HG03097 (cell line): ENCODE data around the gene SHOC1.
A peak's percentile ranks its signal among the peaks of the same experiment; 100 is the strongest.
"Not testable (repeated sequence)": the region's sequence is repeated elsewhere in the genome, so short reads cannot be mapped to it uniquely, and the experiment has no call there.

Experiments used
- ATAC-seq: cut with Tn5 transposase; IDR thresholded peaks from one replicate; pipeline ENCODE4 v1.9.1; 2021; ENCODE audit not compliant: unreplicated experiment, low FRiP score

Gene SHOC1

GRCh38 chr9:111794835-111795556 lies at the start of gene SHOC1:
Gene SHOC1, minus strand, starts transcription at chr9:111794937. Its CDS starts 3,519 bp downstream, at chr9:111791418.
- no peak for ATAC-seq

- ATAC-seq, result no peak
Observed at GRCh38 chr9:111843971-111844370, 49.2 kb upstream of the SHOC1 start.

DNA sequence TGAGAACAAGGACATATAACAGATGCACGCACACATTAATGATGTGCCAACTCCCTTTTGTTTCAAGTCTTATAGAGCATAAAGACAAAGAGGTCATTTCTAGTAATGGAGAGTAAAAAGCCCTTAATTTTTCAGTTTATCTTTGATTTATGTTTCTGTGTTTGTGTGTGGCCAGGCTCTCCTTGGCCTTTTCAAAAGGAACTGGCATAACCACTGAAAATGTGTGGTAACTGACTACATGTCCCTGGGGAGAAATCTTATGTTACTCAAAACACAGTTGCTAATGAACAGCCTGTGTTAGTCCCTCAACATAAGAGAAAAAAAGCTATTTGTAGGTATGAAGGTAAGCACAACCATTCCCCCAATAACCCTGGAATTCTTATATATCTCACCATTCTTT lies 47.6 kb upstream of the SHOC1 start:
- peak; percentile 83 for ATAC-seq

GRCh38 chr9:111840442-111840841 lies 45.7 kb upstream of the SHOC1 start:
- no peak for ATAC-seq

- no peak for ATAC-seq
Observed at GRCh38 chr9:111839987-111840386, 45.2 kb upstream of the SHOC1 start.

DNA sequence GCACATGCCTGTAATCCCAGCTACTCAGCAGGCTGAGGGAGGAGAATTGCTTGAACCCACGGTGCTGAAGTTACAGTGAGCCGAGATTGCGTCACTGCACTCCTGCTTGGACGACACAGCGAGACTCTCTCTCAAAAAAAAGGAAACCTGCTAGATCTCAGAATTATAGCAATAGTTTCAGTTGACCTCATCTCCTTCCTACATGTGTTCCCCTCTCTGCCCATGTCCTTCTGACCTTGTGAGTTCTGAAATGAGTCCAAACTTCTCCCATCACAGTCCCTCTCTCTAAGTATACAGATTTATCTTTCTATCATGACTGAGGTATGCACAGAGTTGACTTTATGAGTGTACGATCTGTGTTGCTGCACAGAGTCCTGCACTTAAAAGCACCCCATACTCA lies 44.6 kb upstream of the SHOC1 start:
- ATAC-seq, result no peak

DNA sequence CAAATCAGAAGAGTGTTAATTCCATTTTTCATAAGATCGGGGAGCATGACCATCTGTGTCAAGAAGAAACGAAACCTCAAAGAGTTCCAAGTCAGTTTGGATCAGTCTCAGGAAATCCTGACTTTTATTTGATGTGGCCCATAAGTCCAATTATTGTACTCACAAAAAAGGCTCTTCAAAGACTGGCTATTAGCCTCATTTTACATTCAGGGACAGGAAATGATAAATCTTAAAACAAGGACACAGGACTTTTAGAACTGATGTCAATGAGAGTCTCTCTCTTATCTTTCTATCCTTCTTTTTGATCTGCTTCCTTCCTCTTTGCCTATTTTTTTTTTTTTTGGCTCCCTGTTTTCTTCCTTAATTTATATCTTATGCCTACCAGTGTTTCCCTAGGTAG lies 43.7 kb upstream of the SHOC1 start:
- no peak for ATAC-seq

DNA sequence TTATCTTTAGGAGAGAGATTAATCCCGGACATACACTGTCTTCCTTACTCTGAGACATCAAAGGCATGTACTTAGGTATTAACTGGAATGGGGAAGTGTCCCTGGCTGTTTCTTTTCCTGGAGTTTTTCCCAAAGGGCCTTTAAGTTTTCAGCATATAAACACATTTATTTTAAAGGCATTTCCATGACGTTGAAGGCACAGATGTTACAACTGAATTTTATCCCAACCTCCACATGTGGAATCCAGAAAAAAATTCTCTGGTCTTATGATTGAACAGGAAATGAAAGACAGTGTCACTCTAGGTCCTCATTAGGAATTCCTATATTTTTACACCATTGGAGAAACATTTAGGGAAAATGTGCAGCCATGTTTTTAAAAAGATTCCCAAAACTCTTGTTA lies 41.6 kb upstream of the SHOC1 start:
- no peak for ATAC-seq

GRCh38 chr9:111833941-111834340 lies 39.2 kb upstream of the SHOC1 start:
- no peak for ATAC-seq

DNA sequence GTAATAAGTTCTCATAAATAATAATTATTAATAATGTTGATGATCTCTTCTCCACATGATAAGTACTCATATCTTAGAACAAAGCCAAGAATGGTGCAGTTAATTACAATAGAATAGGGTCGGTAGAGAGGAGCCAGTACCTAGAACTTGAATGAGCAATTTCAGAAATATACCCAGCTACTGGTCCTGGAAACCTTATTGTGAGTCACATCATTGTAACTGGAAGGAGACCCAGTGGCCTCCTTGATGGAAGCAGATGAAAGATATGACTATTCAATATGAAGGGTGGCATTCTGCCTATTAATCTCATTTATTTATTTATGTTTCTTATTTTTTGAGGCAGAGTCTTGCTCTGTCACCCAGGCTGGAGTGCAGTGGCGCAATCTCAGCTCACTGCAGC lies 37.7 kb upstream of the SHOC1 start:
- ATAC-seq, result no peak

DNA sequence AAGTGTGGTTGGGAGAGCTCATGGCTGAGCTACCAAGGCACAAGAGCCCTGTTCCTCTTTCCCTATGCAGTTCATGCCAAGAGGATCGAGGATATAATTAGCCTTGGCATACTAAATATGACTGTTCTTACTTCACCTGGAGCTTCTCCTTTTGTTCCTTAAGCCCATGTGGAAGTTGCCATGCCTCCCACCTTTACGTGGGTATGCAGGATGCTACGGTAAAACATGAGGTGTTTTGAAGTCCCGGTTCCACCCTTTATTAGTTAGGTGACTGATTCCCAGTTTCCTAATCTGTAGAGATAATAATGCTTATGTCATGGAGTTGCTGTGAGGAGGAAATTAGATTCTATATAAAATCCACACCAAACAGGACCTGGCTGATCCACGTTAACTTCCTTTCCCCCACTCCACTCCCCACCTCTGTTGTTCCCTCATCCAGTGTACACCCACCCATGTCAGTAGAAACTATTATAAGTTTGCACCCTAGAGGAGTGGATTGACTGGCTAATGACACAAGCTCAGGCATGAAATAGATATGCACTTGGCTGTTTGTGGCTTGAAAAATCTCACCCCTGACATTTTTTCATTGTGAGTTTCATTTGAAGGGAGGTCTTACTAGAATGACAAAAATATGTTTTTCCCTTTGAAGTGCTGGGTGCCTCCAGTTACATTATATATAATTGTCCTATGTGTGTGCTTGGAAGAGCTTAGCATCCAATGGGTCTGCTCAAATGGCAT lies 36.8 kb upstream of the SHOC1 start:
- ATAC-seq, result no peak

- no peak for ATAC-seq
Observed at GRCh38 chr9:111828193-111828592, 33.5 kb upstream of the SHOC1 start.

DNA sequence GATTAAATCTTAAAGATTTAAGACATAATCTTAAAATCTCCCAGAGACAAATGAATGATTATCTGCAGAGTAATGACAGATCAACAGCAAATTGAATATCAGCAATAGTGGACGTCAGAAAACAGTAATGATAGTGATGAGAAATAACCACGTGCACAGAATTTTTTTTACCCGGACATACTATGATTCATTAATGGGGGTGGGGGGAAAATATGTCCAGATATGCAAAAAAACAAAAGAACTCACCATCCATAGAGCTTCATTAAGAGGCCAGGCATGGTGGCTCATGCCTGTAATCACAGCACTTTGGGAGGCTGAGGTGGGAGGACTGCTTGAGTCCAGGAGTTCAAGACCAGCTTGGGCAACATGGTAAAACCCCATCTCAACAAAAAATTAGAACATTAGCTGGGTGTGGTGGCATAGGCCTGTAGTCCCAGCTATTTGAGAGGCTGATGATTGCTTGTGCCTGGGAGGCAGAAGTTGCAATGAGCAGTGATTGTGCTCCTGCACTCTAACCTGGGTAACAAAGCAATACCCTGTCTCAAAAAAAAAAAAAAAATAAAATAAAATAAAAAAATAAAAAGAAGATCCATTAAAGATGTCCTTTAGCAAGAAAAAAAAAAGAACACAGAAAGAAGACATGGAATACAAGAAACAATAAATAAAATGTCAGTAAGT lies 30.9 kb upstream of the SHOC1 start:
- ATAC-seq, result no peak

DNA sequence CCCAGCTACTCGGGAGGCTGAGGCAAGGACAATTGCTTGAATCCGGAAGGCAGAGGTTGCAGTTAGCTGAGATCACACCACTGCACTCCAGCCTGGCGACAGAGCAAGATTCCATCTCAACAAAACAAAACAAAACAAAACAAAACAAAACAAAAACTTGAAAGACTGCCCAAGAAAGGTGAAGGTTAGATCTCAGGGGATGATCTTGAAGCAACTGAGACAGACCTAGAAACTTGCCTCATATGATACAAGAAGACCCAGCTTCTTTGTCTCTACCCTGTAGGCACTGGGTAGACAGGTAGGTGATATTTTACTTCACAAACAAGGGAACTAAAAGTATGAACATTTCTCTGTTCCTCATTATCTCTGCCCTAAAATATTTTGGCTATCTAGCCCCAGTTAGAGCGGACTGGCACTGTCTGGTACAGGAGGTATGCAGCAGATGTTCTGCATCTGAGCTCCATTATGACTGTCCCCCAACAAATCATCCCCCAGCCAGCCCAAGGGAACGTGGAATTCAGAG lies 26.3 kb upstream of the SHOC1 start:
- ATAC-seq, result no peak

- no peak for ATAC-seq
Observed at GRCh38 chr9:111819360-111819759, 24.6 kb upstream of the SHOC1 start.

DNA sequence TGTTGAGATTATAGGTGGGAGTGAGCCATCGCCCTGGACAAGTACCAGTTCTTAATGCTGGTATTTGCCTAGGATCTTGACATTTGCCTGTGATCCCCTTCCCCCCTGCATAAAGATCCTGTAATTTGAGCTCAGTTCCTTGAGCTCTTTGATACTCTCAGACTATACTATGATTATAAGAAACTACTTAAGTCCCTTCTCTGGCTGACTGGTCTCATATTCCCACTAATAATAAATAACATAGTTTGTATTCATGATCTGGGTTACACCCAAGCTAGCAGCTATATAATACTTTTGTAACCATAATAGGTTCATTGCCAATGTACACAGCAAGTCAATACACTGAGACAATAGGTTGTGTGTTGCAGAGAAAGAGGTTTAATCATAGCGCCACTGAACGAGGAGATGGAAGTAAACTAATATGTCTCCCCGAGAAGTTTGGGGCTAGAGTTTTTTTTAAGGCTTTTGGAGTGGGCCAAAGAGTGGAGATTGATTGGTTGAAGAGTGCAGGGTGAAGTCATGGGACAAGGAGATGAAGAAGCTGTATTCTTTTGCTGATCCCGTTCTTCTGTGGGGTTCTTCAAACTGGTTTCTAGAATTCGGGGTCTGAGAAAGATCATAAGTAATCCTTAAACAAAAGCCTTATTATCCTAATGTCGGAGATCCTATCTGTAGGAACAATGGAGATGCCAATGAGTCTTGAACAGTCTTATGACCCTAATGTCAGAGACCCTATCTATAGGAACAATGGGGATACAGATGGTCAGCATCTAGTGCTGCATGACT lies 20.7 kb upstream of the SHOC1 start:
- no peak for ATAC-seq

DNA sequence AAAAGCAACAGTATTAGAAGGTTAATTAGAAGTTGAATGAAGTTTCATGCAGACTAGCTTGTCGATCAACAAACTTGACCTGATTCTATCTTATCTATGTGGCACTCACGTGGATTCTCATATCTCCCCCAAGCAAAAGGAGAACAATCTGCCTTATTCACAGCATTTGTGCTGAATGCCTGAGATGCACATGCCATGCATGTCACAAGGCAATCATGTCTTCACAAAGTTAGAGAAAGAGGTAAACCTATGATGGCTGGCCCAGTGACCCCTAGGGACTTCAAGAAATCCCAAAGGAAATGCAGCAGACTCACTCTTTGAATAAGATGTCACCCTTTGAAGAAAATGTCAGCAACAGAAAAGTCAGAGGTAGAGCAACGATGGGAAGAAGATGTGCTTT lies 17.6 kb upstream of the SHOC1 start:
- no peak for ATAC-seq

DNA sequence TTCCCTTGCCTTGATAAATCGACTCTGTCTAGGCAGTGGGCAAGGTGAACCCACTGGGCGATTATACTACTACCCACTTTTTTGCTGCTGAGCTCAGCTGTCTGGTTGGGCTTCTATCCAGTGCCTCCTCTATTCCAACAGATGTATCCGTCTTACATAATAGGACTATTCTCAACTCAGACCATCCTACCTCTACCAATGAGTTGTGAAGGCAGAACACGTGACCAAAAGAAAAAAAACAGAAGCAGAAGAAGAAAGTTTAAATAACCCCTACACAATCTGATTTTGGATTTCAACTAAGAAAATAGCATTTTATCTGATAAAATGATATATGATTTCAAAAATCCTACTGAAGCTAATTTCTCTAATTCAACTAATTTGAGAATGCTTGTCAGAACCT lies 16.2 kb upstream of the SHOC1 start:
- no peak for ATAC-seq

- not testable (repeated sequence) for ATAC-seq
Observed at GRCh38 chr9:111810415-111810814, 15.7 kb upstream of the SHOC1 start.

- ATAC-seq, result no peak
Observed at GRCh38 chr9:111807197-111807596, 12.5 kb upstream of the SHOC1 start.

DNA sequence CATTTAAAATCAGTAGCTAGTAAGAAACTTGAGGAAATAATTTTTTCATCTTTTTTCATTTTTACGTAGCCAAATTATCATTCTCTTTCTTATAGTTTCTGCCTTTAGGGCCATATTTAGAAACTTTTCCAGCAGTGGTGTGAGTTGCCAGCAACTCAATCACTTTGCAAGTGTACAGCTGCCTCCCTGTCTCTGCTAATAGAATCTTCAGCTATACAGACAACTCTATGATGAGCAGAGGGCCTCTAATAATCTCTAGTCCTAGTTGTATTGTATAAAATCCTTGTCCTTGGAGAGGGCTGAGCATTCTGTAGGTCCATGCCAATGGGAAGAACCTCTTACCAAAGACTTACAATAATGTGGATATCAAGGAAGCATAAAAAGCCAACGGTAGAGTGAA lies 11.5 kb upstream of the SHOC1 start:
- no peak for ATAC-seq
